ENCODE data around the gene WASL. TPM values are rescaled to one million over a fixed set of nuclear protein-coding genes. Genes with fewer than 3 reads are reported as not detected.

WASL gene
- total and polyA plus RNA-seq, 4 donors, result 21.3 to 48.2 (median 37.5) TPM

- H3K4me3 ChIP-seq (ENCODE audit: low read length in 2 of 2), result no peak overlapping the region
- peaks cover 0 to 3% of the 10 kb centered on the region in 2 donors for H3K4me1 ChIP-seq (ENCODE audit: control insufficient read depth in 1 of 2, insufficient read depth in 2 of 2, low read length in 2 of 2)
- no peaks in the 10 kb centered on the region for H3K36me3 ChIP-seq (ENCODE audit: control insufficient read depth in 1 of 2, insufficient read depth in 2 of 2, low read length in 1 of 2)
- H3K27ac ChIP-seq (ENCODE audit: low read depth in 1 of 2, low read length in 2 of 2), result no peak overlapping the region
- ATAC-seq (ENCODE audit: low FRiP score) (no peak), DNase-seq (no peak)
- H3K9me3 ChIP-seq (ENCODE audit: control insufficient read depth, low read length), result no peaks in the 10 kb centered on the region
- intact Hi-C loops (cut with DNase I), result no loop called here
- H3K27me3 ChIP-seq (ENCODE audit: control insufficient read depth in 1 of 2, insufficient read depth in 2 of 2, low read length in 1 of 2), result no peaks in the 10 kb centered on the region
- 85 to 91% methylated on average over 3 of the region's 3 CpGs for WGBS, 2 donors
These were observed 24.7 kb upstream of the WASL start for GRCh38 chr7:123773481-123773880.

- Histone ChIP-seq H3K9me3 (ENCODE audit: control insufficient read depth, low read length) (no peaks in the 10 kb centered on the region), H3K27ac (ENCODE audit: low read depth in 1 of 2, low read length in 2 of 2) (no peak overlapping the region), H3K27me3 (ENCODE audit: control insufficient read depth in 1 of 2, insufficient read depth in 2 of 2, low read length in 1 of 2) (no peaks in the 10 kb centered on the region), H3K4me1 (ENCODE audit: control insufficient read depth in 1 of 2, insufficient read depth in 2 of 2, low read length in 2 of 2) (peaks cover 0 to 3% of the 10 kb centered on the region in 2 donors), H3K36me3 (ENCODE audit: control insufficient read depth in 1 of 2, insufficient read depth in 2 of 2, low read length in 1 of 2) (no peaks in the 10 kb centered on the region), H3K4me3 (ENCODE audit: low read length in 2 of 2) (no peak overlapping the region)
- intact Hi-C loops (cut with DNase I), result no loop called here
- WGBS, 2 donors, result 71 to 75% methylated on average over 3 of the region's 3 CpGs
- no peak for ATAC-seq (ENCODE audit: low FRiP score)
- no peak for DNase-seq
These were observed 23.8 kb upstream of the WASL start for GRCh38 chr7:123772652-123773051.

DNA sequence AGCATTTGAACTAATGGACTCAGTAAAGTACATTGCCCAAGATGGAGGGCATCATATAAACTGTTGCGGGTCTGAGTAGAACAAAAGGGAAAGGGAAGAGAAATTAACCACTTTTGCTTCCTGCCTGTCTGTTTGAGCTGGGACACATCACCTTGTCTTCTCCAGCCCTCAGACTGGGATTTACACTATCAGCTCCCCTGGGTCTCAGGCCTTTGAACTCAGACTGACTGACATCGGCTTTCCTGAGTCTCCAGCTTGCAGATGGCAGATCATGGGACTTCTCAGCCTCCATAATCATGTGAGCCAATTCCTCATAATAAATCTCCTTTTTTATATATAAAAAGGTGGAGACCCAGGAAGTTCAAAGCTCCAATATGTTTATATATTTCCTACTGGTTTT lies 23.0 kb upstream of the WASL start:
- Histone ChIP-seq H3K27me3 (ENCODE audit: control insufficient read depth in 1 of 2, insufficient read depth in 2 of 2, low read length in 1 of 2) (no peaks in the 10 kb centered on the region), H3K27ac (ENCODE audit: low read depth in 1 of 2, low read length in 2 of 2) (no peak overlapping the region), H3K4me1 (ENCODE audit: control insufficient read depth in 1 of 2, insufficient read depth in 2 of 2, low read length in 2 of 2) (peaks cover 0 to 3% of the 10 kb centered on the region in 2 donors), H3K4me3 (ENCODE audit: low read length in 2 of 2) (no peak overlapping the region), H3K9me3 (ENCODE audit: control insufficient read depth, low read length) (no peaks in the 10 kb centered on the region), H3K36me3 (ENCODE audit: control insufficient read depth in 1 of 2, insufficient read depth in 2 of 2, low read length in 1 of 2) (no peaks in the 10 kb centered on the region)
- intact Hi-C loops (cut with DNase I), result no loop called here
- no peak for ATAC-seq (ENCODE audit: low FRiP score)
- no peak for DNase-seq
- 82 to 88% methylated on average over 2 of the region's 2 CpGs for WGBS, 2 donors

DNA sequence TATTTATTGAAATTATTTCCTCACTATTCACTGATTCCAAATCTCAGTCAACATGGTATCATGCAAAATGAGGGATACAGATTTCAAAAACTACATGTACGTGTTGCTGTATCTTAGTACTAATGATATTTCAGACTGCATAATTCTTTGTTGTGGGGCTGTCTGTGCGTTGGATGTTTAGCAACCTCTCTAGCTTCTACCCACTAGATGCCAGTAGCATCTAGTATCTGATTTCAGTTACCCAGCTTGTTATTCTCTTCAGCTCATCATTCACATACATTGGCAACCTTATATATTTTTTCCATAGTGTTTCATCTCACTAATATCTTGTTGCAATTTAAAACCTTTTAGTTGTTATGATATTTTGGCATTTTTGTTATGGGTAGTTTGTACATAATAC lies 22.5 kb upstream of the WASL start:
- H3K36me3 ChIP-seq (ENCODE audit: control insufficient read depth in 1 of 2, insufficient read depth in 2 of 2, low read length in 1 of 2), result no peaks in the 10 kb centered on the region
- H3K4me3 ChIP-seq (ENCODE audit: low read length in 2 of 2), result no peak overlapping the region
- H3K9me3 ChIP-seq (ENCODE audit: control insufficient read depth, low read length), result no peaks in the 10 kb centered on the region
- ATAC-seq (ENCODE audit: low FRiP score) (no peak), DNase-seq (no peak)
- no peaks in the 10 kb centered on the region for H3K27me3 ChIP-seq (ENCODE audit: control insufficient read depth in 1 of 2, insufficient read depth in 2 of 2, low read length in 1 of 2)
- peaks cover 0 to 3% of the 10 kb centered on the region in 2 donors for H3K4me1 ChIP-seq (ENCODE audit: control insufficient read depth in 1 of 2, insufficient read depth in 2 of 2, low read length in 2 of 2)
- 73% methylated on average over 2 of the region's 2 CpGs for WGBS, 2 donors
- intact Hi-C loops (cut with DNase I), result no loop called here
- H3K27ac ChIP-seq (ENCODE audit: low read depth in 1 of 2, low read length in 2 of 2), result no peak overlapping the region

GRCh38 chr7:123770378-123770777 lies 21.6 kb upstream of the WASL start:
- H3K4me1 ChIP-seq (ENCODE audit: control insufficient read depth in 1 of 2, insufficient read depth in 2 of 2, low read length in 2 of 2), result peaks cover 0 to 3% of the 10 kb centered on the region in 2 donors
- no peaks in the 10 kb centered on the region for H3K36me3 ChIP-seq (ENCODE audit: control insufficient read depth in 1 of 2, insufficient read depth in 2 of 2, low read length in 1 of 2)
- 82 to 85% methylated on average over 8 of the region's 8 CpGs for WGBS, 2 donors
- no peak overlapping the region for H3K27ac ChIP-seq (ENCODE audit: low read depth in 1 of 2, low read length in 2 of 2)
- no peak overlapping the region for H3K4me3 ChIP-seq (ENCODE audit: low read length in 2 of 2)
- H3K27me3 ChIP-seq (ENCODE audit: control insufficient read depth in 1 of 2, insufficient read depth in 2 of 2, low read length in 1 of 2), result no peaks in the 10 kb centered on the region
- intact Hi-C loops (cut with DNase I), result no loop called here
- ATAC-seq (ENCODE audit: low FRiP score) (no peak), DNase-seq (no peak)
- no peaks in the 10 kb centered on the region for H3K9me3 ChIP-seq (ENCODE audit: control insufficient read depth, low read length)

DNA sequence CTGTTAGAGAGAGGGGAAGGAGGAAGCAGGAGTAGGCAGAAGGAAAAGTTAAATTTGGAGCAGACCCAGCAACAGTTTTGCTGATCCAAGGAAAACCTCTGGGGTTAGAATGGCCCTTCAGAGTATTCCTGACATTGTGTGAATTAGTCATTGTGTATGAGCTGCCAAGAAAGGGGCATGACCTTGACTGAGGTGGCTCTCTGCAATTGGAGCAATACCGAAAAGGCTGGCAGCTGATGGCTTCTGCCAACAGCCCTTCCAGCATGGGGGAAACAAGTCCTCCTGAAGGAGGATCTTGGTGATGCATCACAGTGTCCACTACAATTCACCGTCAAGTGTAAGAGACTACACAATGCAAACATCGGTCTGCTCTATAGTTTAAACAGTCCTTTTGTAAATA lies 20.6 kb upstream of the WASL start:
- peak in 1 of 2 donors; percentile 70 for DNase-seq
- H3K27ac ChIP-seq (ENCODE audit: low read depth in 1 of 2, low read length in 2 of 2), result no peak overlapping the region
- H3K27me3 ChIP-seq (ENCODE audit: control insufficient read depth in 1 of 2, insufficient read depth in 2 of 2, low read length in 1 of 2), result no peaks in the 10 kb centered on the region
- no peaks in the 10 kb centered on the region for H3K36me3 ChIP-seq (ENCODE audit: control insufficient read depth in 1 of 2, insufficient read depth in 2 of 2, low read length in 1 of 2)
- H3K4me1 ChIP-seq (ENCODE audit: control insufficient read depth in 1 of 2, insufficient read depth in 2 of 2, low read length in 2 of 2), result peaks cover 0 to 3% of the 10 kb centered on the region in 2 donors
- ATAC-seq (ENCODE audit: low FRiP score), result no peak
- no peaks in the 10 kb centered on the region for H3K9me3 ChIP-seq (ENCODE audit: control insufficient read depth, low read length)
- WGBS, 2 donors, result 25 to 27% methylated on average over 3 of the region's 3 CpGs
- H3K4me3 ChIP-seq (ENCODE audit: low read length in 2 of 2), result no peak overlapping the region
- intact Hi-C loops (cut with DNase I), result no loop called here

DNA sequence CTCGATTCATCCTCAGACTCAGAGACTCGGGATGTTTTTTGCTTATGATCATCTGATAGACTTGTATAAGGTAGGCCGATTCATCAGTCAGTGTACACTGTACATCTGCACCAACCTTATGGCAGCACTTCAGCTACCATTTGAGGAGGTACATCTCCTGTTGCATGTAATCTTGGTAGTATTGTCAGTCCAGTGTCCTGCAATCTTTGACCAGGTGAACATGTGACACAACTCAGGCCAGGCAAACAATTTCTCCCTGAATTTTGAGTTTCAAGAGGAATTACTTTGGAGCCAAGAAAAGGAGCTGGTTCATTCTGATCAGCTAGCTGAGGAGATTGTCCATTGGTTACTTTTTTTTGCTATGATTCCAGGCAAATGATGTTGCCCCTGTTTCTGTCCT lies 19.7 kb upstream of the WASL start:
- intact Hi-C loops (cut with DNase I), result no loop called here
- WGBS, 2 donors, result 93 to 99% methylated on average over 3 of the region's 3 CpGs
- peaks cover 0 to 3% of the 10 kb centered on the region in 2 donors for H3K4me1 ChIP-seq (ENCODE audit: control insufficient read depth in 1 of 2, insufficient read depth in 2 of 2, low read length in 2 of 2)
- H3K9me3 ChIP-seq (ENCODE audit: control insufficient read depth, low read length), result no peaks in the 10 kb centered on the region
- H3K36me3 ChIP-seq (ENCODE audit: control insufficient read depth in 1 of 2, insufficient read depth in 2 of 2, low read length in 1 of 2), result no peaks in the 10 kb centered on the region
- no peak overlapping the region for H3K4me3 ChIP-seq (ENCODE audit: low read length in 2 of 2)
- no peaks in the 10 kb centered on the region for H3K27me3 ChIP-seq (ENCODE audit: control insufficient read depth in 1 of 2, insufficient read depth in 2 of 2, low read length in 1 of 2)
- no peak overlapping the region for H3K27ac ChIP-seq (ENCODE audit: low read depth in 1 of 2, low read length in 2 of 2)
- ATAC-seq (ENCODE audit: low FRiP score), result no peak
- DNase-seq, result no peak

- ATAC-seq (ENCODE audit: low FRiP score) (no peak), DNase-seq (no peak)
- Histone ChIP-seq H3K4me1 (ENCODE audit: control insufficient read depth in 1 of 2, insufficient read depth in 2 of 2, low read length in 2 of 2) (no peaks in the 10 kb centered on the region), H3K27ac (ENCODE audit: low read depth in 1 of 2, low read length in 2 of 2) (no peak overlapping the region), H3K9me3 (ENCODE audit: control insufficient read depth, low read length) (no peaks in the 10 kb centered on the region), H3K4me3 (ENCODE audit: low read length in 2 of 2) (no peak overlapping the region), H3K36me3 (ENCODE audit: control insufficient read depth in 1 of 2, insufficient read depth in 2 of 2, low read length in 1 of 2) (no peaks in the 10 kb centered on the region), H3K27me3 (ENCODE audit: control insufficient read depth in 1 of 2, insufficient read depth in 2 of 2, low read length in 1 of 2) (no peaks in the 10 kb centered on the region)
- intact Hi-C loops (cut with DNase I), result no loop called here
- WGBS, 2 donors, result 94 to 96% methylated on average over 43 of the region's 43 CpGs
These were observed 14.4 kb upstream of the WASL start for GRCh38 chr7:123763191-123763661.

GRCh38 chr7:123761729-123762128 lies 12.9 kb upstream of the WASL start:
- intact Hi-C loops (cut with DNase I), result no loop called here

More at GRCh38 chr7:123761729-123762128, 12.9 kb upstream of the WASL start:
- Histone ChIP-seq H3K4me1 (ENCODE audit: control insufficient read depth in 1 of 2, insufficient read depth in 2 of 2, low read length in 2 of 2) (no peaks in the 10 kb centered on the region), H3K36me3 (ENCODE audit: control insufficient read depth in 1 of 2, insufficient read depth in 2 of 2, low read length in 1 of 2) (no peaks in the 10 kb centered on the region), H3K9me3 (ENCODE audit: control insufficient read depth, low read length) (no peaks in the 10 kb centered on the region), H3K27ac (ENCODE audit: low read depth in 1 of 2, low read length in 2 of 2) (no peak overlapping the region), H3K4me3 (ENCODE audit: low read length in 2 of 2) (no peak overlapping the region), H3K27me3 (ENCODE audit: control insufficient read depth in 1 of 2, insufficient read depth in 2 of 2, low read length in 1 of 2) (no peaks in the 10 kb centered on the region)
- DNase-seq (no peak), ATAC-seq (ENCODE audit: low FRiP score) (no peak)
- WGBS, 2 donors, result 80 to 84% methylated on average over 3 of the region's 3 CpGs
